ENCODE data around the gene AATK.

DNA sequence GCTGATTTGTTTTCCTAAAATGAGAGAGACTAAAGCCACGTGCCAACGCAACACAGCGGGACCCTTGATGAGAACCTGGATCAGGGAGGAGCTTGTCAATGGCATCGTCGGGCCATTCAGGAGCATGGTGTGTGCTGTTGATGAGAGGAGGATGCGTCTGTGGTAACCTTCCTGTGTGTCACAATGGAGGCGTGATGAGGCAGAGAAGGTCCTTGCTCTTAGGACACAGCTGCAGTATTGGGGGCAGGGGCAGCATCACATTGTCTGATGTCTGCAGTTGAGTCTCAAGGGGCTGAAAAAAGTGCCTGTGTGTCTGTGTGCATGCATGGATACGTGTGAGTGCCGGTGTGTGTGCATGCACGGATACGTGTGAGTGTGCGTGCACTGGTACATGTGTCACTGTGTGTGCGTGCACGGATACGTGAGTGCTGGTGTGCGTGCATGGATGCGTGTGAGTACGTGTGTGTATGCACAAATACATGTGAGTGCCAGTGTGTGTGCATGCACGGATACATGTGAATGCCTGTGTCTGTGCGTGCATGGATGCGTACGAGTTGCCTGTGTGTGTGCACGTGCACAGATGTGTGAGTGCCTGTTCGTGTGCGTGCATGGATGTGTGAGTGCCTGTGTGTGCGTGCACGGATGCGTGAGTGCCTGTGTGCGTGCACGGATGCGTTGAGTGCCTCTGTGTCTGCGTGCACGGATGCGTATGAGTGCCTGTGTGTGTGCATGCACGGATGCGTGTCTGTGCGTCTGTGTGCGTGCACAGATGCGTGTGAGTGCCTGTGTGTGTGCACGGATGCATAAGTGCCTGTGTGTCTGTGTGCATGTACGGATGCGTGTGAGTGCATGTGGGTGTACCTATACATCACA lies 91.8 kb downstream of the AATK start:
- TF ChIP-seq CTCF (IDR thresholded peaks at IDR 0.05; ENCODE audit: poor library complexity): no peak
- TF ChIP-seq EZH2 (IDR thresholded peaks at IDR 0.05; ENCODE audit: borderline replicate concordance): no peak

All from hepatocyte (in vitro differentiated cells).